ENCODE results near the gene SH3GL1.

The SH3GL1 gene

DNA sequence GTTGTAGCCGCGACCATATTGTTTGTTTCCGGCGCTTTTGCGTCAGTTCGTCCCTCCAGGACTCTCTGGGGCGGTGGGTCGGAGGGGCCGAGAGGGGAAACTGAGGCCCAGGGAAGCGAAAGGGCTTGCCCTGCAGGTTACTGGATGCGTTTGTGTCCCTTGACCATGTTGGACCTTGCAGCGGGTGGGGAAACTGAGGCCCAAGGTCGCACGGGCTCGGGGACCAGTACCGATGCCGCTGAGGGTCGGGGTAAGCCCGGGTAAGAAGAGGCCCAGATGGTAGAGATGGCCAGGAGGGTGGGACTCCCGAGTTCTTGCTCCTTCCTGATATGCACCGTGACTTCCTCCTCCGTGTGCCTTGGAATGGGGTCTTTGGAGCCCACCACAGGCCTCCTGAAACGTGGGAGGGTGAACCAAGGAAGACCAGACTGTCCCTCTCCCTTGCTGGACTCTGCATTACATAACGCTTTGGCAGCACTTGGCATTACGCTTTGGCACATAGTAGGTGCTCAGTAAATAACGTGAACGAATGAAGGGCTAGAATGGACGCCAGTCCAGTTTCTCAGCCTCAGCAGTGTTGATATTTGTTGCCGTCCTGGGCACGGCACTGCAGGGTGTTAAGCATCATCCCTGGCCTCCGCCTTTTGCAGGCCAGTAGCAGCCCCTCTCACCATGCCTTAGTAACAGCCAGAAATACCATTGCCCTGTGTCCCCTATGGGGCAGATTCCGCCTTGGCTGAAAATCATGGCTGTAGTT lies 2.8 kb upstream of the SH3GL1 start:
- in situ Hi-C loops (cut with HindIII; ENCODE audit: low pct_unique_long_range_greater_than_20kb, low sequenced_read_pairs) = no loop called here
- DNase-seq (ENCODE audit: low read depth in 1 of 2, low spot score in 1 of 2) = no peak
- no peak for TF ChIP-seq JUND (IDR thresholded peaks at IDR 0.05; ENCODE audit: low read depth)

DNA sequence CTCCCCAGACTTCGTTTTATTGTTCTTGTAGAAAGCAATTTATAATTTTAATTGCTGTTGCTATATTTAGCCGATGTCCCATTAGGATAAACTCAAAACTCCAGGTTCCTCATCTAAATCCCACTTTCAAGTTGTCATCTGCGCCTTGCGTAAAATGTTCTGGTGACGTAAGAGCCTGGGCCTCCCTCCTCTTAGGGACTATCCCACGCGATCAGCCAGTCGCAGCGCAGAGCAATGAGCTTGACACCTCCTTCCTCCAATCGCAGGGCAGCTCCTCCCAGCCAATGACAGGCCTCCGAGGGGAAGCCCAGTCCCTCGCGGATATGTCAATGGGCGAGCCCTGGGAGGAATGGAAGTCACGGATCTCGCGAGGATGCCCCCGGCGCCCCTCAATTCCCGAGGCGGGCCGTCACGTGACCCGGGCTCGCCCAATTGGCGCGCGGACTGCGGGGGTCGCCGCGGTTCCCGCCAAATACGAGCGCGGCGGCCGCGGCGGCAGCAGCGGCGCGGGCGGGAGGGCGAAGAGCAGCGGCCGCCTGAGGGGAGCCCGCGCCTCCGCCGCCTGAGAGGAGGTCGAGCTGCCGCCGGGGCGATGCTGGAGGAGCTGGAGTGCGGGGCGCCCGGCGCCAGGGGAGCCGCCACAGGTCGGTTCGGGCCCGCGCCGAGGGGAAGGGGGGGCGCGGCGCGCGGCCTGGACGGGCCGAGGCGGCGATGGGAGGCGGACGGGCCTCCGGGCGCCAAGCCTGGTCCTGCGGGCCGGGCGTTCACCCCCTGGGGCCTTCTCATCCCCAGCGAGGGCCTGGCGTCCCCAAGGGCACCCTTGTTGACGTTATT lies 2.0 kb upstream of the SH3GL1 start, which contains the start of gene CHAF1A:
Gene CHAF1A (plus strand): TSS at position 470 of the 834 bp plus-strand sequence. CDS start 123 bp downstream, at position 593.
- no peak for TF ChIP-seq JUND (IDR thresholded peaks at IDR 0.05; ENCODE audit: low read depth)
- peak; percentile 99 for DNase-seq (ENCODE audit: low read depth in 1 of 2, low spot score in 1 of 2)
- in situ Hi-C loops (cut with HindIII; ENCODE audit: low pct_unique_long_range_greater_than_20kb, low sequenced_read_pairs) = no loop called here

GRCh38 chr19:4401769-4402170 lies 1.4 kb upstream of the SH3GL1 start:
- no peak for DNase-seq (ENCODE audit: low read depth in 1 of 2, low spot score in 1 of 2)
- in situ Hi-C loops (cut with HindIII; ENCODE audit: low pct_unique_long_range_greater_than_20kb, low sequenced_read_pairs) = no loop called here
- TF ChIP-seq JUND (IDR thresholded peaks at IDR 0.05; ENCODE audit: low read depth) = no peak

- in situ Hi-C loops (cut with HindIII; ENCODE audit: low pct_unique_long_range_greater_than_20kb, low sequenced_read_pairs) = no loop called here
- no peak for TF ChIP-seq JUND (IDR thresholded peaks at IDR 0.05; ENCODE audit: low read depth)
- no peak for DNase-seq (ENCODE audit: low read depth in 1 of 2, low spot score in 1 of 2)
These were observed 574 bp downstream of the SH3GL1 start for GRCh38 chr19:4399812-4400134.

DNA sequence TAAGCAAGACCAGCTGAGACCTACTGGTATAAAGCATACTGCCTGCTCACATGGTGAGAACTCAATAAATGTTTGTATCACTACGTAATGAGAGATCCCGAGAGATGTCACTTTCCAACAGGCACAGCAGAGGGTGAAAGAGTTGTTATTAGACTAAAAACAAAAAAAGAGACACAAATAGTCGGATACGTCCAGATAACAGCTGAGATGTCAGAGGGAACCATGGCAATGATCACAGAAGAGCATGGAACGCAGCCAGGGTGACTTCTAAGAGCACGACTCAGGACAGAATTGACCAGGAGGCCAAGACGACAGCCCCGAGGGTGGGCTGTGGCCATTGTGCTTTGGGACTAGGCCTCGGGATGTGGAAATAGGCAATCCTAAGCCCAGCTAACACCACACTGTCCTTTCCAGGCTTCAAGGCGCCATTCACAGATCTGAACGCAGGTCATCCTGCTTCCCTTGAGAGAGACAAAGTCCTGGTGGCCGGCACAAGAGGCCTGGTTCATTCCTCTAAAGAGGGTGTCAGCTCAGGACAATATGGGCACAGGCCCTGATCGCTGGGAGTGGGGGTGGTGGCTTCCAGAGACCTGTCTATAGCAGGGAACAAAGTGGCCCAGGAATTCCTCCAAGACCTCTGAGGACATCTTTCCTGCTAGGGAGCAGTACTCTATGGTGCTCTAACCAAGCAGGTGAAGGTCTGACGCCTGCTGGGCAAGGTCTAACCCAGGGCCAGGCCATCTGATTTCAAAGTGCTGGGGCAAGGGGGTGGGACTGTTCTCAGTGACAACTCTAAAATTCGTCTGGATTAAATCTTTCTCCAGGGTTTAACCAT lies 3.2 kb downstream of the SH3GL1 start:
- in situ Hi-C loops (cut with HindIII; ENCODE audit: low pct_unique_long_range_greater_than_20kb, low sequenced_read_pairs) = no loop called here
- no peak for DNase-seq (ENCODE audit: low read depth in 1 of 2, low spot score in 1 of 2)
- no peak for TF ChIP-seq JUND (IDR thresholded peaks at IDR 0.05; ENCODE audit: low read depth)

DNA sequence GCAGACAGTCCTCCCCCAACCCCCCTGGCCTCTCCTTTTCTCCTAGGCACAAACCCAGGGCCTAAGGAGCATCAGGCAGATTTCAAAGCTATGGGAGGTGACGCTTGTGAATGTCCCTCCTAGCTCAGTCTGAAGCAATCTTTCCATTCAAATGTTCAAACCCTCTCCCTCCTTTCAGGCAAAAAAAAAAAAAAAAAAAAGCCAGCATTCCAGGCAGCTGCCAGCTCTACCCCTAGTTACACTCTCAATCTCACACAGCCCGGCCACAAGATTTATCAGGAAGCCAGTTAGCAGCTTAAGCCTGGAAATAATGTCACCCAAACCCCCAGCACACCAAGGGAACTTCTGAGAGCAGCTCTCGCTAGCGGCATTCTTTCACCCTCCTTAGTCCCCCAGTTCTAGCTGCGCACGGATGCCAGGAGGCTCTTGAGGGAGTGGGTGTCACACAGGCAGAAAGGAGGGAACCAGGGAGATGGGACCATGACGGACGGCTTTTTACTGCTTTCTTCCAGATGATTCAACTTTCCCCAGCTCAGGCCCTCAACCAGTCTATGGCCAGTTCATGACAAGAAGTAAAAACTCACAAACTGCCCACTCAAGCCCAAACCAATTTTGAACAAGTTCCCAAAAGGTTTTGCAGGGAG lies 6.3 kb downstream of the SH3GL1 start:
- TF ChIP-seq JUND (IDR thresholded peaks at IDR 0.05; ENCODE audit: low read depth) = no peak
- no peak for DNase-seq (ENCODE audit: low read depth in 1 of 2, low spot score in 1 of 2)
- in situ Hi-C loops (cut with HindIII; ENCODE audit: low pct_unique_long_range_greater_than_20kb, low sequenced_read_pairs) = no loop called here

- TF ChIP-seq JUND (IDR thresholded peaks at IDR 0.05; ENCODE audit: low read depth) = no peak
- in situ Hi-C loops (cut with HindIII; ENCODE audit: low pct_unique_long_range_greater_than_20kb, low sequenced_read_pairs) = no loop called here
- DNase-seq (ENCODE audit: low read depth in 1 of 2, low spot score in 1 of 2) = peak in 1 of 2 experiments; percentile 57
These were observed 8.5 kb downstream of the SH3GL1 start for GRCh38 chr19:4391701-4392483.

- TF ChIP-seq JUND (IDR thresholded peaks at IDR 0.05; ENCODE audit: low read depth) = no peak
- in situ Hi-C loops (cut with HindIII; ENCODE audit: low pct_unique_long_range_greater_than_20kb, low sequenced_read_pairs) = no loop called here
- DNase-seq (ENCODE audit: low read depth in 1 of 2, low spot score in 1 of 2) = no peak
These were observed 9.0 kb downstream of the SH3GL1 start for GRCh38 chr19:4391306-4391693.

- TF ChIP-seq JUND (IDR thresholded peaks at IDR 0.05; ENCODE audit: low read depth) = no peak
- in situ Hi-C loops (cut with HindIII; ENCODE audit: low pct_unique_long_range_greater_than_20kb, low sequenced_read_pairs) = no loop called here
- DNase-seq (ENCODE audit: low read depth in 1 of 2, low spot score in 1 of 2) = no peak
These were observed 9.6 kb downstream of the SH3GL1 start for GRCh38 chr19:4390567-4391305.

- in situ Hi-C loops (cut with HindIII; ENCODE audit: low pct_unique_long_range_greater_than_20kb, low sequenced_read_pairs) = no loop called here
- no peak for DNase-seq (ENCODE audit: low read depth in 1 of 2, low spot score in 1 of 2)
- no peak for TF ChIP-seq JUND (IDR thresholded peaks at IDR 0.05; ENCODE audit: low read depth)
These were observed 10.3 kb downstream of the SH3GL1 start for GRCh38 chr19:4390017-4390566.
